Upper lobe of left lung (tissue), 6 donors: ENCODE measurements around the gene OTP. TPM values are rescaled to one million over a fixed set of nuclear protein-coding genes. Genes with fewer than 3 reads are reported as not detected.

Source experiments
- ATAC-seq, 2 donors: fragments of 200-7000 bp; cut with Tn5 transposase; one replicate each; pipeline ENCODE4 v1.9.1; 2022; ENCODE audit warnings: mild to moderate bottlenecking in 2 of 2, moderate library complexity in 2 of 2; ENCODE audit not compliant: low FRiP score in 2 of 2
- DNase-seq, 2 donors: peaks; one replicate each; pipeline ENCODE4 v3.0.0-alpha.2; 2019 to 2020
- H3K27ac ChIP-seq, 4 donors: fragments of 200-600 bp; sonication (generic); one replicate each; pipeline ENCODE4 v1.5.1; 2016 to 2019
- H3K27me3 ChIP-seq, 4 donors: fragments of 200-600 bp; sonication (generic); one replicate each; pipeline ENCODE4 v1.5.1; 2017 to 2019
- H3K36me3 ChIP-seq, 4 donors: fragments of 200-600 bp; sonication (generic); one replicate each; pipeline ENCODE4 v1.5.1; 2016 to 2019
- H3K4me1 ChIP-seq, 4 donors: fragments of 200-600 bp; sonication (generic); one replicate each; pipeline ENCODE4 v1.5.1; 2018 to 2019
- H3K4me3 ChIP-seq, 4 donors: fragments of 200-600 bp; sonication (generic); one replicate each; pipeline ENCODE4 v1.5.1; 2017 to 2019; ENCODE audit warnings: mild to moderate bottlenecking in 2 of 4, moderate library complexity in 1 of 4
- H3K9me3 ChIP-seq, 4 donors: fragments of 200-600 bp; sonication (generic); one replicate each; pipeline ENCODE4 v1.5.1; 2018 to 2019
- CTCF ChIP-seq, 6 experiments: fragments of 450-650 bp in 4 of 6; fragments of 200-600 bp in 2 of 6; sonication (generic) in 2 of 6; IDR thresholded peaks; one replicate each; pipeline ENCODE4 v1.5.1; 2016 to 2019; ENCODE audit warnings: antibody characterized with exemption in 6 of 6
- EP300 ChIP-seq, 4 donors: sonication (generic); formaldehyde crosslinking; IDR thresholded peaks; one replicate each; pipeline ENCODE4 v1.5.1; 2017; ENCODE audit warnings: antibody characterized with exemption in 4 of 4, control low read depth in 2 of 4
- POLR2A ChIP-seq, 4 donors: fragments of 450-650 bp; IDR thresholded peaks; one replicate each; pipeline ENCODE4 v1.5.1; 2016 to 2017; ENCODE audit warnings: antibody characterized with exemption in 4 of 4, mild to moderate bottlenecking in 2 of 4
- POLR2AphosphoS5 ChIP-seq, 2 donors: sonication (generic); formaldehyde crosslinking; IDR thresholded peaks; one replicate each; pipeline ENCODE4 v1.5.1; 2017; ENCODE audit warnings: antibody characterized with exemption in 2 of 2
- WGBS, 2 donors: methylation state at CpG; one replicate each; pipeline ENCODE4 v1.1.5; 2017 to 2018; 5-methylcytosine and 5-hydroxymethylcytosine counted together
- total RNA-seq, 6 donors: library from RNA; depleted of rRNA in 4 of 6; stranded (reverse); fragments of >200 nt in 4 of 6; gene quantifications; one replicate each; pipeline versions ENCODE4 v1.1.0 to v1.2.1, GENCODE V29; 2016 to 2021
- donor health status: DM: no; HTN: no; CAD: no; lungs with moderate emphysema.
- donor health status: DM: no; HTN: yes; CAD: no; lungs with severe emphysema.

OTP gene
- total RNA-seq, 6 donors from 2014 or later = not detected

GRCh38 chr5:77635917-77636640 is 2.4 kb downstream of the OTP start:
- Histone ChIP-seq H3K36me3 (no peaks in the 10 kb centered on the region), H3K4me1 (peaks cover 10 to 49% (median 14%) of the 10 kb centered on the region in 4 donors), H3K27me3 (peaks cover 0 to 98% (median 54%) of the 10 kb centered on the region in 4 donors), H3K4me3 (no peak overlapping the region), H3K9me3 (no peaks in the 10 kb centered on the region), H3K27ac (no peak overlapping the region)
- DNase-seq (no peak), ATAC-seq (no peak)
- 16 to 18% methylated on average over 24 to 30 of the region's 30 CpGs for WGBS, 2 donors
- TF ChIP-seq POLR2AphosphoS5 (IDR thresholded peaks at IDR 0.05) (no peak), POLR2A (IDR thresholded peaks at IDR 0.05) (no peak), CTCF (IDR thresholded peaks at IDR 0.05) (no peak), EP300 (IDR thresholded peaks at IDR 0.05) (no peak)

- H3K9me3 ChIP-seq = no peaks in the 10 kb centered on the region
- H3K4me1 ChIP-seq = peaks cover 14 to 49% (median 18%) of the 10 kb centered on the region in 4 donors
- H3K4me3 ChIP-seq = no peak overlapping the region
- WGBS, 2 donors = 21 to 23% methylated on average over 11 of the region's 11 CpGs
- ATAC-seq = no peak
- H3K27ac ChIP-seq = no peak overlapping the region
- H3K36me3 ChIP-seq = no peaks in the 10 kb centered on the region
- DNase-seq = no peak
- no peak for TF ChIP-seq EP300 (IDR thresholded peaks at IDR 0.05)
- no peak for TF ChIP-seq CTCF (IDR thresholded peaks at IDR 0.05)
- TF ChIP-seq POLR2A (IDR thresholded peaks at IDR 0.05) = no peak
- TF ChIP-seq POLR2AphosphoS5 (IDR thresholded peaks at IDR 0.05) = no peak
- H3K27me3 ChIP-seq = peaks cover 0 to 98% (median 53%) of the 10 kb centered on the region in 4 donors
Measured at GRCh38 chr5:77635067-77635916, 3.2 kb downstream of the OTP start.

GRCh38 chr5:77633709-77634108 is 4.8 kb downstream of the OTP start:
- Histone ChIP-seq H3K4me3 (no peak overlapping the region), H3K4me1 (peaks cover 26 to 56% (median 29%) of the 10 kb centered on the region in 4 donors), H3K27ac (no peak overlapping the region), H3K36me3 (no peaks in the 10 kb centered on the region), H3K9me3 (no peaks in the 10 kb centered on the region), H3K27me3 (peaks cover 0 to 98% (median 49%) of the 10 kb centered on the region in 4 donors)
- no peak for ATAC-seq
- 17 to 18% methylated on average over 5 of the region's 5 CpGs for WGBS, 2 donors
- TF ChIP-seq CTCF (IDR thresholded peaks at IDR 0.05) = no peak
- TF ChIP-seq EP300 (IDR thresholded peaks at IDR 0.05) = no peak
- no peak for TF ChIP-seq POLR2AphosphoS5 (IDR thresholded peaks at IDR 0.05)
- no peak for TF ChIP-seq POLR2A (IDR thresholded peaks at IDR 0.05)
- DNase-seq = no peak

- Histone ChIP-seq H3K9me3 (no peaks in the 10 kb centered on the region), H3K4me3 (no peak overlapping the region), H3K4me1 (peaks cover 23 to 55% (median 27%) of the 10 kb centered on the region in 4 donors), H3K27me3 (peaks cover 0 to 98% (median 45%) of the 10 kb centered on the region in 4 donors), H3K27ac (no peak overlapping the region), H3K36me3 (no peaks in the 10 kb centered on the region)
- TF ChIP-seq EP300 (IDR thresholded peaks at IDR 0.05) (no peak), CTCF (IDR thresholded peaks at IDR 0.05) (no peak), POLR2AphosphoS5 (IDR thresholded peaks at IDR 0.05) (no peak), POLR2A (IDR thresholded peaks at IDR 0.05) (no peak)
- ATAC-seq (no peak), DNase-seq (no peak)
- 16 to 20% methylated on average over 8 of the region's 8 CpGs for WGBS, 2 donors
Measured at GRCh38 chr5:77633207-77633675, 5.3 kb downstream of the OTP start.
